Measurements from ENCODE around the gene ZNF343. TPM values are rescaled to one million over a fixed set of nuclear protein-coding genes. Genes with fewer than 3 reads are reported as not detected.

Gene ZNF343
- total RNA-seq, 1 experiment from 2014 or later, result 3.4 TPM

DNA sequence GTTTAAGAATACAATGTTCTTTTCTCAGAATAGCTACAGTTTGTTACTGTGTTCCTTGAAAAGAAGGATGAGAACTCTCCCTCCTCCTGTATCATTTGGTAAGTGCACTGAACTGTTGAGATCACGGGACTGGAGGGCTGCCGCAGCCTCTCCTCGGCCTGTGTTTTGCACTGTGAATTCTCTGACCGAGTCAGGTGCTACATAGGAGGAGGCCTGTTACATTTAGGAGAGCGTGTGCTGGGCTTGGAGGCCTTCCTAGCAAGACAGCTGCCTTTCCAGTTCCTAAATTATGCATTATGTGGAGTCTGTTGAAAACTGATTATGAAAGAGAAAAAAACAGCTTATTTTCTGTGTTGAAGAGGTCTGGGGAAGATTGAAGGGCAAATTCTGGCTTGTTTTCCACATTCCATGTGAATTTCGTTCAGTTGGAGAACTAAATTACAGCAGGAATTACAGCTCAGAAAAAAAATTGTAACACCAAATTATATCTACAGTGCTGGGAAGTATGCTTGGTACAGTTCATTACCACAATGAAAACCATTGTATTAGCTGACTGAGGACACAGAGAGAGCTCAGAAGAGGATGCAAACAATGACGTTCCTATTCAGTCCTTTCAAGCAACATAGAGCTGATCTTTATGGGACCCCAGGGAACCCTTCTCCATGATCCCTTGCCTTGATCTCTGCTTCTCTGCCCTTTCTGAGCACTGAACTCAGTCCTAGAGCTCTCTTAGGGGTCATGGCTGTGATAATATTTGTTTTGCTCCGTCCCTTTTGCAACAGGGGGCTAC lies 30.4 kb upstream of the ZNF343 start:
- Histone ChIP-seq H2AK5ac (ENCODE audit: insufficient read length, low read length) (no peak overlapping the region), H3K27ac (ENCODE audit: insufficient read length, low read depth, low read length) (no peak overlapping the region), H2BK5ac (ENCODE audit: insufficient read length, low read length) (no peak overlapping the region), H3K79me2 (ENCODE audit: insufficient read depth, low read length) (no peaks in the 10 kb centered on the region), H2BK15ac (ENCODE audit: low read depth, low read length) (no peak overlapping the region), H3K56ac (ENCODE audit: insufficient read length, low read depth, low read length) (no peak overlapping the region), H3K4ac (ENCODE audit: low read depth, low read length) (no peak overlapping the region), H3K9ac (ENCODE audit: extremely low read depth, insufficient read length, low read length) (no peak overlapping the region), H3K23me2 (ENCODE audit: insufficient read length, low read depth, low read length, poor library complexity, severe bottlenecking) (no peaks in the 10 kb centered on the region), H3K23ac (ENCODE audit: insufficient read length, low read depth, low read length) (no peak overlapping the region), H2BK20ac (ENCODE audit: low read depth, low read length, poor library complexity, severe bottlenecking) (no peak overlapping the region), H4K8ac (replicated peaks; ENCODE audit: insufficient read length, low read depth, low read length) (no peak overlapping the region), H4K91ac (ENCODE audit: insufficient read length, low read depth, low read length) (no peak overlapping the region), H3K79me1 (ENCODE audit: insufficient read depth, low read depth, low read length, poor library complexity, severe bottlenecking) (no peaks in the 10 kb centered on the region), H2BK12ac (ENCODE audit: insufficient read length, low read depth, low read length) (no peak overlapping the region), H2BK120ac (ENCODE audit: low read depth, low read length, poor library complexity, severe bottlenecking) (no peak overlapping the region), H3K4me1 (ENCODE audit: insufficient read depth, low read length) (no peaks in the 10 kb centered on the region), H3K18ac (ENCODE audit: insufficient read length, low read depth, low read length) (no peak overlapping the region), H4K5ac (ENCODE audit: insufficient read length, low read depth, low read length) (no peak overlapping the region), H3K4me2 (ENCODE audit: insufficient read depth, insufficient read length, low read length) (no peak overlapping the region), H3K27me3 (ENCODE audit: insufficient read depth, low read length) (no peaks in the 10 kb centered on the region), H2AFZ (ENCODE audit: low read length) (no peak overlapping the region), H3T11ph (ENCODE audit: low read length) (no peak overlapping the region), H3K9me3 (ENCODE audit: control insufficient read depth, low read depth, low read length) (no peaks in the 10 kb centered on the region), H3K14ac (ENCODE audit: insufficient read depth, low read length) (no peak overlapping the region), H4K20me1 (ENCODE audit: control insufficient read depth, insufficient read depth, insufficient read length) (no peaks in the 10 kb centered on the region)
- Mint-ChIP-seq H3K36me3 (ENCODE audit: insufficient read depth in 1 of 3, low read depth in 3 of 3) (no peaks in the 10 kb centered on the region), H3K27me3 (ENCODE audit: low read depth) (peaks cover 67% of the 10 kb centered on the region), H3K9me3 (no peaks in the 10 kb centered on the region), H3K4me3 (no peak overlapping the region), H3K27ac (no peak overlapping the region), H3K4me1 (peaks cover 6 to 15% of the 10 kb centered on the region in 2 experiments)
- WGBS (ENCODE audit: extremely low coverage, insufficient read length, low lambda C conversion rate), result no CpG with 5 or more reads among the region's 8 CpGs
- TF ChIP-seq, protein P1, sequence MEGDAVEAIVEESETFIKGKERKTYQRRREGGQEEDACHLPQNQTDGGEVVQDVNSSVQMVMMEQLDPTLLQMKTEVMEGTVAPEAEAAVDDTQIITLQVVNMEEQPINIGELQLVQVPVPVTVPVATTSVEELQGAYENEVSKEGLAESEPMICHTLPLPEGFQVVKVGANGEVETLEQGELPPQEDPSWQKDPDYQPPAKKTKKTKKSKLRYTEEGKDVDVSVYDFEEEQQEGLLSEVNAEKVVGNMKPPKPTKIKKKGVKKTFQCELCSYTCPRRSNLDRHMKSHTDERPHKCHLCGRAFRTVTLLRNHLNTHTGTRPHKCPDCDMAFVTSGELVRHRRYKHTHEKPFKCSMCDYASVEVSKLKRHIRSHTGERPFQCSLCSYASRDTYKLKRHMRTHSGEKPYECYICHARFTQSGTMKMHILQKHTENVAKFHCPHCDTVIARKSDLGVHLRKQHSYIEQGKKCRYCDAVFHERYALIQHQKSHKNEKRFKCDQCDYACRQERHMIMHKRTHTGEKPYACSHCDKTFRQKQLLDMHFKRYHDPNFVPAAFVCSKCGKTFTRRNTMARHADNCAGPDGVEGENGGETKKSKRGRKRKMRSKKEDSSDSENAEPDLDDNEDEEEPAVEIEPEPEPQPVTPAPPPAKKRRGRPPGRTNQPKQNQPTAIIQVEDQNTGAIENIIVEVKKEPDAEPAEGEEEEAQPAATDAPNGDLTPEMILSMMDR (conservative IDR thresholded peaks at IDR 0.05), result no peak
- no peak for DNase-seq
